Mesendoderm (in vitro differentiated cells): Measurements from ENCODE around the gene TMEM232. TPM values are rescaled to one million over a fixed set of nuclear protein-coding genes. Genes with fewer than 3 reads are reported as not detected.
A peak's percentile ranks its signal among the peaks of the same experiment; 100 is the strongest.

Source experiments
- DNase-seq: peaks from one replicate; pipeline ENCODE4 v3.0.0; 2013
- H2AK5ac ChIP-seq: 2 replicates; pipeline ENCODE4 v1.6.1; 2013; ENCODE audit warnings: low read length, inconsistent platforms
- H2BK120ac ChIP-seq: 2 replicates; pipeline ENCODE4 v1.6.1; 2013; ENCODE audit warnings: low read depth, mild to moderate bottlenecking, low read length, moderate library complexity, mixed read lengths
- H2BK15ac ChIP-seq: replicated peaks from 2 replicates; pipeline ENCODE4 v1.6.1; 2013; ENCODE audit warnings: low read depth, mild to moderate bottlenecking, moderate library complexity
- H2BK5ac ChIP-seq: 2 replicates; pipeline ENCODE4 v1.6.1; 2013; ENCODE audit warnings: low read length, inconsistent platforms
- H3K18ac ChIP-seq: 2 replicates; pipeline ENCODE4 v1.6.1; 2013; ENCODE audit warnings: mild to moderate bottlenecking, low read length, mixed read lengths
- H3K23ac ChIP-seq: one replicate; pipeline ENCODE4 v1.6.1; 2013; ENCODE audit warnings: low read length
- H3K27ac ChIP-seq: 2 replicates; pipeline ENCODE4 v1.5.1; 2013; ENCODE audit warnings: low read depth, mild to moderate bottlenecking, inconsistent platforms, low read length, moderate library complexity
- H3K27me3 ChIP-seq: 2 replicates; pipeline ENCODE4 v1.6.1; 2013; ENCODE audit warnings: low read length, control low read depth, mild to moderate bottlenecking, inconsistent platforms; ENCODE audit not compliant: insufficient read depth, poor library complexity
- H3K36me3 ChIP-seq: 2 replicates; pipeline ENCODE4 v1.6.1; 2013; ENCODE audit warnings: low read length, inconsistent platforms; ENCODE audit not compliant: control insufficient read depth, insufficient read depth
- H3K4ac ChIP-seq: one replicate; pipeline ENCODE4 v1.6.1; 2013; ENCODE audit warnings: low read depth, mild to moderate bottlenecking, low read length, moderate library complexity
- H3K4me1 ChIP-seq: 2 replicates; pipeline ENCODE4 v1.6.1; 2013; ENCODE audit warnings: low read depth, low read length, inconsistent platforms; ENCODE audit not compliant: control insufficient read depth
- H3K4me2 ChIP-seq: 2 replicates; pipeline ENCODE4 v1.6.1; 2013; ENCODE audit warnings: low read length
- H3K4me3 ChIP-seq: 2 replicates; pipeline ENCODE4 v1.5.1; 2013; ENCODE audit warnings: mild to moderate bottlenecking, low read length
- H3K56ac ChIP-seq: one replicate; pipeline ENCODE4 v1.6.1; 2013; ENCODE audit warnings: low read length
- H3K79me1 ChIP-seq: 2 replicates; pipeline ENCODE4 v1.6.1; 2013; ENCODE audit warnings: low read length, inconsistent platforms
- H3K79me2 ChIP-seq: 2 replicates; pipeline ENCODE4 v1.6.1; 2013; ENCODE audit warnings: mild to moderate bottlenecking, low read length; ENCODE audit not compliant: control insufficient read depth, insufficient read depth
- H3K9ac ChIP-seq: 2 replicates; pipeline ENCODE4 v1.6.1; 2013; ENCODE audit warnings: low read length, inconsistent platforms
- H4K5ac ChIP-seq: one replicate; pipeline ENCODE4 v1.6.1; 2013; ENCODE audit warnings: low read length
- H4K8ac ChIP-seq: one replicate; pipeline ENCODE4 v1.6.1; 2013; ENCODE audit warnings: low read depth, mild to moderate bottlenecking, control low read depth, low read length, moderate library complexity
- WGBS: extraction: QIAGEN DNeasy Blood & Tissue Kit; methylation state at CpG from one replicate; pipeline ENCODE4 v1.1.7; 2013; ENCODE audit warnings: low lambda C conversion rate, missing lambda C conversion rate; ENCODE audit not compliant: insufficient coverage; ENCODE audit errors: extremely low coverage; 5-methylcytosine and 5-hydroxymethylcytosine counted together
- polyA plus RNA-seq, 2 experiments: library from polyadenylated mRNA; stranded (reverse); fragments of 200-250 nt; gene quantifications; one replicate each; pipeline ENCODE4 v1.2.3, GENCODE V29; 2013

TMEM232 gene
- polyA plus RNA-seq (2013, experiment 1 of 2): 1.1 TPM
- polyA plus RNA-seq (2013, experiment 2 of 2): 1.3 TPM

DNA sequence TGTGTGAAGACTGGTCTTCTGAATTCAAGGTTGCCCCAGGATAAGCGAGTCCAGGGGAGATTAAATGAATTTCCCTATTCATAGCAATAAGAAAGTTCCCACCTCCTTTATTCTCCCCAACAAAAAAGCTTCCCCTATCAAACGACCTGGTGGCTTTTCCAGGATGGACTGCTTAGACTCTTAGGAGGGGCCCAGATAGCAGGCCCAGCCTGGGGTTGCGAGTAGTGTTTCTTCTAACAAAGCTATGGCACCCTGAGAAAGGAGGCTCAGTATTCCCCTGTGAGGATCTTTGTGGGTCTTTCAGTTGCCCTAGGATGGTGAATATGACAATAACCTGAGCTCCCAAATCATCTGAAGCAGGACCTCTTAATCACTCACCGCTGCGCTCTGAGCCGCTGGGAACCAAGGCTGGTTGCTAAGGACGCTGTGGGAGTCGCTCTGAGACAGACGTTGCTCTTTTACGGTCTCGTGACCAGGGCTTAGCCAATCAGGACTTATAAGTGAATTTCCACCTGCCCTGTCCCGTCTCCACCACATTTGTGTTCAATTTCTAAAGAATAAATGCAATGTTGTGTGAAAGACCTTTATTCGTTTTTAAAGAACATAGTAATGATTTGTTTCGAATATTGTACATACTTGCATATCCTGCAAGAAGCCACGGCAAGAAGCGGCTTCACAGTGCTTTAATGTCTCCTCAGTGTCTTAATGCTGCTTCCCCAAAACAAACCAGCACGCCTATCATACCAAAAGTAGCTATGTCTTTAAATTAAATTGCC lies at the start of gene TMEM232:
TSS of gene TMEM232 (minus strand) at position 423 of the 776 bp plus-strand sequence. CDS start 59,319 bp downstream, outside the sequence.
- Histone ChIP-seq H3K56ac (peak within 1 kb of the TSS; percentile 65), H4K5ac (no peak within 1 kb of the TSS), H3K79me1 (no peaks in the 10 kb centered on the region), H3K9ac (peak within 1 kb of the TSS; percentile 49), H2BK120ac (no peak within 1 kb of the TSS), H2AK5ac (no peak within 1 kb of the TSS), H3K18ac (peak within 1 kb of the TSS; percentile 60), H3K4me2 (peak within 1 kb of the TSS; percentile 46), H3K4me1 (no peaks in the 10 kb centered on the region), H2BK15ac (no peak within 1 kb of the TSS), H3K23ac (no peak within 1 kb of the TSS), H4K8ac (peak within 1 kb of the TSS; percentile 56), H3K27ac (no peak within 1 kb of the TSS), H2BK5ac (no peak within 1 kb of the TSS), H3K79me2 (no peaks in the 10 kb centered on the region), H3K4ac (peak within 1 kb of the TSS; percentile 4), H3K27me3 (no peaks in the 10 kb centered on the region), H3K36me3 (no peaks in the 10 kb centered on the region), H3K4me3 (peak within 1 kb of the TSS; percentile 3)
- DNase-seq: peak; percentile 92
- no CpG with 5 or more reads among the region's 17 CpGs for WGBS

DNA sequence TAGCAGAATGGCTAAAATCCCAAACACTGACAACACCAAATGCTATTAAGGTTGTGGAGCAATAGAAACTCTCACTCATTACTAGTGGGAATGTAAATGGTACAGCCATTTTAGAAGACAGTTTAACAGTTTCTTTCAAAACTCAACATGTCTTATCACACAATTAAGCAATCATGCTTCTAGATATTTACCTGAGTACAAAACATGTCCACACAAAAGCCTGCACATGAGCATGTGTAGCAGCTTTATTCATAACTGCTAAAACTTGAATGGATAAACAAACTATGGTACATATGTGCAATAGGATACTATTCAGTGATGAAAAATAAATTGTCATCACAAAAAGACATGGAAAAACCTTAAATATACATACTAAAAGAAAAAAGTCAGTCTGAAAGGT lies 43.8 kb upstream of the TMEM232 start:
- Histone ChIP-seq H3K27ac (no peak overlapping the region), H3K79me2 (no peaks in the 10 kb centered on the region), H3K27me3 (no peaks in the 10 kb centered on the region), H3K9ac (no peak overlapping the region), H2BK5ac (no peak overlapping the region), H3K4me1 (no peaks in the 10 kb centered on the region), H3K36me3 (no peaks in the 10 kb centered on the region), H3K18ac (no peak overlapping the region), H2AK5ac (no peak overlapping the region), H4K8ac (no peak overlapping the region), H3K79me1 (no peaks in the 10 kb centered on the region), H3K56ac (no peak overlapping the region), H2BK120ac (no peak overlapping the region), H3K4me3 (no peak overlapping the region), H3K23ac (no peak overlapping the region), H4K5ac (no peak overlapping the region), H3K4me2 (no peak overlapping the region), H3K4ac (no peak overlapping the region), H2BK15ac (no peak overlapping the region)
- no peak for DNase-seq

DNA sequence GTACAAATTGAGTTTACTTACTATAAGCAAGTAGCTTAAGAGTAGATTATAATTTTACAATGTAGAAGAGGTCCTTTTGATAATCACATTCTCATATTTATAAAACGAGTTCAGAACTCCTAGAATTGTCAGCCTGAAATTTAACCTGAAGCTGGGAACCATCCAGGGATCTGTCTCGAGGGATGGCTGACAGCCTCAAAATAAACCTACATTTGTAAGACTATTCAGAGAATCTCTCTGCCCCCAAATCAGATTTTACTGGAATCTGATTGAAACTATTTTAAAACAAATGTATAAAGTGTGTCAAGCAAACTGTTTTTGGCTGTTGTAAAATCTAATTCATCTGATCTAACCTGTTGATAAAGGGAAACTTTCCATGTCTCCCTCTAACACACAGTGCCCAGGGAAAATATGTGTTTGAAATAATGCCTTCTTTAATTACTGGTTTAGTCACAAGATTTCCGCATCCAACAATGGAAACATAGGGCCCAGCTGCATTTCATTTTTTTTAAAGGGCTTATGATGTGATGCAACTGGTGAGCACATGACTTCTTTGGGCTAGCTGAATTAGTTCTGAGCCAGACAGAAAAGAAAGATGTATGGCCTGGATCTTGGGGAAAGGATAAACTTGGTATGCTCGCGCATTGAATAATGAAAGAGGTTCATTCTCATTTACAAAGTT lies 42.7 kb upstream of the TMEM232 start:
- no peaks in the 10 kb centered on the region for H3K79me2 ChIP-seq
- no peak overlapping the region for H3K18ac ChIP-seq
- no peak overlapping the region for H3K9ac ChIP-seq
- no CpG with 5 or more reads among the region's 5 CpGs for WGBS
- no peak overlapping the region for H3K4ac ChIP-seq
- H2AK5ac ChIP-seq: no peak overlapping the region
- no peaks in the 10 kb centered on the region for H3K79me1 ChIP-seq
- H3K27ac ChIP-seq: no peak overlapping the region
- H4K8ac ChIP-seq: no peak overlapping the region
- no peak overlapping the region for H4K5ac ChIP-seq
- no peak for DNase-seq
- no peaks in the 10 kb centered on the region for H3K36me3 ChIP-seq
- no peak overlapping the region for H3K4me3 ChIP-seq
- no peak overlapping the region for H2BK120ac ChIP-seq
- H2BK5ac ChIP-seq: no peak overlapping the region
- no peak overlapping the region for H3K56ac ChIP-seq
- H3K27me3 ChIP-seq: no peaks in the 10 kb centered on the region
- no peak overlapping the region for H3K23ac ChIP-seq
- no peaks in the 10 kb centered on the region for H3K4me1 ChIP-seq
- H2BK15ac ChIP-seq: no peak overlapping the region
- no peak overlapping the region for H3K4me2 ChIP-seq

DNA sequence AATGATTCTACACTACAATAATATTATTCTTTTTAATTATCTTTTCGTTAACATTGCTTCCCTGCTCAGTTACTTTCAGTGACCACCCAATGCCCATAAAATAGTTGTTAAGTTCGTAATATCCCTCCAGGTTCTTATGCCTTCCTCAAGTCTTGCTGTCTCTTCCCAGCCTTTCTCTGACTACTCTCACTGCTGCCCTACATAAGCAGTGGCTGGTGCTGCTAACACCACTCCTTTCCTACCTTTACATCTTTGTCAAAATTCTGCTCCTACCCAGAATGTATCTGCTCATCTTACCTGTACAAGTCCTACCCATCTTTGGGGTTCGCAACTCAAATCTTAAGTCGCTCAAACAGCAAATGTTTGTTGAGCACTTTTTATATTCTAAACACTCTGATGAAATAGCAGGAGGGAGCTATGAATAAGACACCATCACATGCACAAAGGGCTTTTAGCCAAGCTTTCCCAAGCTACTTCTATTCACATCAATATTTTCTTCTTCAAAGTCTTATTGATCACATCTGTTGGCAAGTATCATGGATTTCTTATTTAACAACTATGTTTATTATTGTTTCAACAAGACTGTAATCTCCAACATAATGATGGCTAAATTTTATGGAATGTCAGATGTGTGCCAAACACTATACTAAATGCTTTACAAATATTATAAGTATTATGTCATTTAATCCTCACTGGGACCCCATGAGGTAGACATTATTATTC lies 41.8 kb upstream of the TMEM232 start:
- H3K56ac ChIP-seq: no peak overlapping the region
- no peaks in the 10 kb centered on the region for H3K27me3 ChIP-seq
- H4K8ac ChIP-seq: no peak overlapping the region
- no peak overlapping the region for H2BK15ac ChIP-seq
- no peak overlapping the region for H3K4ac ChIP-seq
- no peak overlapping the region for H4K5ac ChIP-seq
- WGBS: 100% methylated on average over 1 of the region's 4 CpGs
- no peaks in the 10 kb centered on the region for H3K79me1 ChIP-seq
- H3K4me3 ChIP-seq: no peak overlapping the region
- no peak overlapping the region for H3K4me2 ChIP-seq
- no peak overlapping the region for H3K18ac ChIP-seq
- no peak overlapping the region for H2BK120ac ChIP-seq
- DNase-seq: peak; percentile 3
- no peak overlapping the region for H2BK5ac ChIP-seq
- H3K9ac ChIP-seq: no peak overlapping the region
- H3K23ac ChIP-seq: no peak overlapping the region
- H3K27ac ChIP-seq: no peak overlapping the region
- no peaks in the 10 kb centered on the region for H3K79me2 ChIP-seq
- no peaks in the 10 kb centered on the region for H3K36me3 ChIP-seq
- no peak overlapping the region for H2AK5ac ChIP-seq
- no peaks in the 10 kb centered on the region for H3K4me1 ChIP-seq

DNA sequence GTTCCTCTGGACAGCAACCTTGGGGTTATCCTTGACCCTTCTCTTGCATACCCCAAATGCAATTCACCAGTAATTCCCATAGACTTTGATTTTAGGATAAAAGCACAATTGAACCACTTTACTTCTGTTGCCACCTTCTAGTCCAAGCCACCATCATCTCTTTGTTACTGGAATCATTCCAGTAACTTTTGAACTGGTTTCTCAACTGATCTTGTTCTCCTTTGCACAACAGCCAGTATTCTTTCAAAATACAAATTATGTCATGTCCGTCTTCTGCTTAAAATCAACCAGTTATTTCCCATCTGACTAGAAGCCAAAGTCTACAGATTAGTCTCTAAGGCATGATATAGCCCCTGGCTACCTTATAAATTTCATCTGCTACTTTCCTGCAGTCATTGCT lies 33.7 kb upstream of the TMEM232 start:
- WGBS: no CpG with 5 or more reads among the region's 1 CpG
- DNase-seq: no peak
- Histone ChIP-seq H3K36me3 (no peaks in the 10 kb centered on the region), H3K9ac (no peak overlapping the region), H3K4ac (no peak overlapping the region), H3K4me2 (no peak overlapping the region), H4K5ac (no peak overlapping the region), H3K18ac (no peak overlapping the region), H4K8ac (no peak overlapping the region), H3K27ac (no peak overlapping the region), H2BK120ac (no peak overlapping the region), H3K56ac (no peak overlapping the region), H2BK5ac (no peak overlapping the region), H3K79me1 (no peaks in the 10 kb centered on the region), H3K4me3 (no peak overlapping the region), H2BK15ac (no peak overlapping the region), H3K27me3 (no peaks in the 10 kb centered on the region), H3K4me1 (no peaks in the 10 kb centered on the region), H3K79me2 (no peaks in the 10 kb centered on the region), H2AK5ac (no peak overlapping the region), H3K23ac (no peak overlapping the region)
